GM12878 (cell line): ENCODE measurements around the gene CLCNKA. TPM values are rescaled to one million over a fixed set of nuclear protein-coding genes. Genes with fewer than 3 reads are reported as not detected.
"Not testable (repeated sequence)": the region's sequence is repeated elsewhere in the genome, so short reads cannot be mapped to it uniquely, and the experiment has no call there.

Experiments used
- ATAC-seq: fragments of 200-7000 bp; cut with Tn5 transposase; 3 replicates; pipeline ENCODE4 v1.9.1; 2020; ENCODE audit warnings: mild to moderate bottlenecking, moderate library complexity
- BruUV-seq: library from RNA; stranded (reverse); fragments of 400-500 nt; replicated peaks from 2 replicates; lab custom pipeline; 2021; lab: Mats Ljungman, UMichigan
- CTCF ChIA-PET: fragments of 300-600 bp; sonication (Branson Sonifier 250); formaldehyde crosslinking; extraction: SDS; loops from one replicate; lab custom pipeline; 2021; ENCODE audit warnings: inconsistent platforms; lab: Yijun Ruan, JAX
- POLR2A ChIA-PET: fragments of 350-600 bp; formaldehyde crosslinking; extraction: SDS; loops from one replicate; lab custom pipeline; 2021; ENCODE audit warnings: inconsistent platforms; lab: Charles Lee
- RAD21 ChIA-PET: fragments of 300-600 bp; sonication (Branson Sonifier 250); formaldehyde crosslinking; loops from one replicate; lab custom pipeline; 2023; ENCODE audit warnings: antibody characterized with exemption; ENCODE audit not compliant: unreplicated experiment; lab: Charles Lee
- SMC1A ChIA-PET: fragments of 300-600 bp; sonication (Branson Sonifier 250); formaldehyde crosslinking; loops from one replicate; lab custom pipeline; 2023; ENCODE audit not compliant: unreplicated experiment, uncharacterized antibody; lab: Charles Lee
- DNase-seq: peaks from one replicate; pipeline ENCODE4 v3.0.0-alpha.2; 2011; ENCODE audit warnings: low read depth, low spot score
- FAIRE-seq: peaks from 3 replicates; lab custom pipeline; 2011; peaks lifted over from hg19 to GRCh38; lab: Jason Lieb, UNC
- H2AFZ ChIP-seq: 2 replicates; pipeline ENCODE4 v1.6.0; 2011; ENCODE audit warnings: low read depth, low read length, control low read depth; ENCODE audit not compliant: control insufficient read depth
- H3K27ac ChIP-seq: 2 replicates; pipeline ENCODE4 v1.5.1; 2011; ENCODE audit warnings: control low read depth; ENCODE audit not compliant: control insufficient read depth, insufficient read depth
- H3K27me3 ChIP-seq, 2 experiments: replicated peaks in 1 of 2; 2 replicates each; pipeline versions ENCODE4 v1.6.0 to v1.6.1; 2011; ENCODE audit warnings: low read length in 1 of 2; ENCODE audit not compliant: control insufficient read depth in 2 of 2, insufficient read depth in 2 of 2
- H3K36me3 ChIP-seq, 2 experiments: 2 replicates each; pipeline ENCODE4 v1.5.1; 2011; ENCODE audit warnings: low read length in 1 of 2; ENCODE audit not compliant: control insufficient read depth in 2 of 2, insufficient read depth in 2 of 2
- H3K4me1 ChIP-seq: 2 replicates; pipeline ENCODE4 v1.6.1; 2011; ENCODE audit warnings: mild to moderate bottlenecking, low read length, moderate library complexity, mixed read lengths; ENCODE audit not compliant: control insufficient read depth, insufficient read depth
- H3K4me2 ChIP-seq: 2 replicates; pipeline ENCODE4 v1.6.0; 2011; ENCODE audit warnings: control low read depth; ENCODE audit not compliant: control insufficient read depth, insufficient read depth
- H3K4me3 ChIP-seq: fragments of 200-600 bp; sonication (generic); 2 replicates; pipeline ENCODE4 v1.5.1; 2016
- H3K79me2 ChIP-seq: 2 replicates; pipeline ENCODE4 v1.6.0; 2011; ENCODE audit warnings: low read length; ENCODE audit not compliant: control insufficient read depth, insufficient read depth
- H3K9ac ChIP-seq: 2 replicates; pipeline ENCODE4 v1.8.0; 2011; ENCODE audit warnings: low read length, control low read depth, mixed read lengths; ENCODE audit not compliant: control insufficient read depth, insufficient read depth
- H3K9me3 ChIP-seq: replicated peaks from 3 replicates; pipeline ENCODE4 v1.5.1; 2011; ENCODE audit warnings: mild to moderate bottlenecking, low read length; ENCODE audit not compliant: control insufficient read depth, insufficient read depth
- H4K20me1 ChIP-seq: 2 replicates; pipeline ENCODE4 v1.6.0; 2011; ENCODE audit not compliant: control insufficient read depth, insufficient read depth
- BCL3 ChIP-seq: IDR thresholded peaks from 2 replicates; pipeline ENCODE4 v1.6.1; 2011; ENCODE audit warnings: borderline replicate concordance, low read depth, mild to moderate bottlenecking, moderate library complexity, low read length; ENCODE audit not compliant: insufficient read depth, poor library complexity, severe bottlenecking
- CEBPB ChIP-seq, 2 experiments: fragments of 150-350 bp in 1 of 2; IDR thresholded peaks; 2 replicates each; pipeline ENCODE4 v1.6.1; 2012 to 2014; ENCODE audit warnings: low read depth in 2 of 2, low read length in 2 of 2, borderline replicate concordance in 1 of 2, inconsistent platforms in 1 of 2
- HDGF ChIP-seq: fragments of 450-650 bp; IDR thresholded peaks from 2 replicates; pipeline ENCODE4 v1.6.1; 2016; ENCODE audit warnings: antibody characterized with exemption
- IRF4 ChIP-seq: IDR thresholded peaks from 2 replicates; pipeline ENCODE4 v1.6.1; 2011; ENCODE audit warnings: low read depth, low read length
- NFXL1 ChIP-seq: fragments of 450-650 bp; IDR thresholded peaks from 2 replicates; pipeline ENCODE4 v1.6.1; 2017; ENCODE audit warnings: antibody characterized with exemption, mild to moderate bottlenecking, borderline replicate concordance
- NR2C1 ChIP-seq: fragments of 450-650 bp; IDR thresholded peaks from 2 replicates; pipeline ENCODE4 v1.6.1; 2017; ENCODE audit warnings: antibody characterized with exemption, mild to moderate bottlenecking, moderate library complexity
- NR2C2 ChIP-seq: IDR thresholded peaks from 2 replicates; pipeline ENCODE4 v1.6.1; 2011; ENCODE audit warnings: borderline replicate concordance, low read depth; ENCODE audit not compliant: control insufficient read depth, insufficient read length
- RUNX3 ChIP-seq: IDR thresholded peaks from 2 replicates; pipeline ENCODE4 v1.6.1; 2012; ENCODE audit warnings: low read length, inconsistent platforms
- SMC3 ChIP-seq: IDR thresholded peaks from 2 replicates; pipeline ENCODE4 v1.6.1; 2011; ENCODE audit warnings: low read length, improper control_type of control experiment, borderline replicate concordance
- ZNF687 ChIP-seq: fragments of 450-650 bp; IDR thresholded peaks from 2 replicates; pipeline ENCODE4 v1.6.1; 2017; ENCODE audit warnings: mild to moderate bottlenecking, moderate library complexity
- WGBS: methylation state at CpG from one replicate; pipeline ENCODE4 v1.1.6; 2016; ENCODE audit warnings: low lambda C conversion rate; ENCODE audit not compliant: insufficient replicate concordance, insufficient coverage; ENCODE audit errors: missing lambda C conversion rate; 5-methylcytosine and 5-hydroxymethylcytosine counted together
- in situ Hi-C: fragments of 300-500 bp; cut with MboI; formaldehyde crosslinking; loops from 9 replicates; pipeline ENCODE4 v1.14.3; 2018; ENCODE audit warnings: mixed read lengths
- intact Hi-C: fragments of 100-400 bp; cut with micrococcal nuclease; formaldehyde crosslinking; loops from one replicate; pipeline ENCODE4 v1.14.2; 2022; ENCODE audit not compliant: unreplicated experiment
- polyA plus RNA-seq, 11 experiments: library from polyadenylated mRNA; depleted of rRNA in 4 of 11; unstranded in 6 of 11; stranded (reverse) in 5 of 11; fragments of >200 nt; fragmentation: Nextera tagmentation in 4 of 11; fragmentation: Illumina TruSeq in 1 of 11; extraction: Ambion mirVana in 4 of 11; extraction: Trizol in 1 of 11; gene quantifications; 1 replicate in 1 of 11; 2 replicates in 10 of 11; pipeline versions ENCODE4 v1.2.1 to v1.2.3, GENCODE V29; 2011 to 2016; ENCODE audit warnings: inconsistent platforms in 2 of 11, missing spikeins in 2 of 11, low read depth in 1 of 11
- total RNA-seq, 4 experiments: library from RNA; depleted of rRNA in 3 of 4; stranded (reverse); fragments of >200 nt in 3 of 4; fragmentation: Illumina TruSeq in 1 of 4; extraction: Trizol in 1 of 4; gene quantifications; 2 replicates each; pipeline versions ENCODE4 v1.2.1 to v1.2.3, GENCODE V29; 2013 to 2021

The CLCNKA gene
- total and polyA plus RNA-seq, 10 of the 15 experiments (the other 5 are each of a cell fraction or from before 2014, with no cell fraction given), result 0.02 to 0.15 (median 0.08) TPM; not detected in 6

GRCh38 chr1:16020878-16021277, 958 bp upstream of the CLCNKA start:
- DNase-seq, H3K27ac ChIP-seq, H3K4me3 ChIP-seq, intact Hi-C loops, BruUV-seq, in situ Hi-C loops, H2AFZ ChIP-seq, H3K27me3 ChIP-seq, ATAC-seq, H3K79me2 ChIP-seq, FAIRE-seq, POLR2A ChIA-PET, H3K4me1 ChIP-seq, H3K9ac ChIP-seq, H4K20me1 ChIP-seq, H3K9me3 ChIP-seq, H3K36me3 ChIP-seq, H3K4me2 ChIP-seq: not testable (repeated sequence)
- RAD21 ChIA-PET, result interaction anchor here (1.4 kb wide), 1 partner anchor 12 kb away, joined by 3 read pairs; no protein-coding TSS in a partner anchor
- SMC1A ChIA-PET, result interaction anchor here (0.6 kb wide), 1 partner anchor 13 kb away, joined by 3 read pairs; no protein-coding TSS in a partner anchor
- 5% methylated on average over 8 of the region's 9 CpGs for WGBS
- CTCF ChIA-PET, result interaction anchor here (1.0 to 6.4 kb wide), 2 partner anchors 8 to 12 kb away, joined by 3 to 36 read pairs; no protein-coding TSS in a partner anchor

- Histone ChIP-seq H3K4me2 (no peak overlapping the region), H3K27ac (no peak overlapping the region), H3K9ac (no peak overlapping the region), H3K36me3 (no peaks in the 10 kb centered on the region), H4K20me1 (no peaks in the 10 kb centered on the region), H3K79me2 (no peaks in the 10 kb centered on the region), H3K4me3 (no peak overlapping the region), H2AFZ (no peak overlapping the region), H3K9me3 (no peaks in the 10 kb centered on the region), H3K27me3 (peaks cover 0 to 2% of the 10 kb centered on the region in 2 experiments; a peak in 2 of 4 replicates), H3K4me1 (no peaks in the 10 kb centered on the region)
- ATAC-seq (no peak), DNase-seq (no peak), FAIRE-seq (no peak)
- WGBS, result 37% methylated on average over 11 of the region's 11 CpGs
- SMC1A ChIA-PET, result no interaction called here
- CTCF ChIA-PET, result interaction anchor here (6.4 kb wide), 1 partner anchor 14 kb away, joined by 36 read pairs; no protein-coding TSS in a partner anchor
- RAD21 ChIA-PET, result interaction anchor here (1.3 kb wide), 1 partner anchor 10 kb away, joined by 4 read pairs; no protein-coding TSS in a partner anchor
- intact Hi-C loops (no loop called here), in situ Hi-C loops (no loop called here)
- POLR2A ChIA-PET, result no interaction called here
- no TSS peak for BruUV-seq
- TF ChIP-seq BCL3 (no peak), NR2C1 (no peak), NR2C2 (no peak), RUNX3 (no peak), IRF4 (no peak), CEBPB (IDR thresholded peaks at IDR 0.05; ENCODE audit: borderline replicate concordance in 1 of 2, low read depth in 2 of 2, low read length in 2 of 2) (no peak), SMC3 (no peak), NFXL1 (no peak), HDGF (no peak), ZNF687 (no peak)
Observed at GRCh38 chr1:16022393-16022792, 557 bp downstream of the CLCNKA start.
